Osteocyte (in vitro differentiated cells): ENCODE measurements around the gene FBXW4. TPM values are rescaled to one million over a fixed set of nuclear protein-coding genes. Genes with fewer than 3 reads are reported as not detected.
A peak's percentile ranks its signal among the peaks of the same experiment; 100 is the strongest.
"Not testable (repeated sequence)": the region's sequence is repeated elsewhere in the genome, so short reads cannot be mapped to it uniquely, and the experiment has no call there.

ENCODE experiments used
- DNase-seq: peaks from one replicate; pipeline ENCODE4 v3.0.0; 2021; ENCODE audit warnings: mixed read lengths; ENCODE audit not compliant: unreplicated experiment; ENCODE audit errors: extremely low spot score
- H3K27ac Mint-ChIP-seq: one replicate; pipeline ENCODE4 v1.8.0; 2021; ENCODE audit warnings: mild to moderate bottlenecking, mixed read lengths; ENCODE audit not compliant: unreplicated experiment
- H3K27me3 Mint-ChIP-seq: one replicate; pipeline ENCODE4 v1.8.0; 2021; ENCODE audit warnings: mixed read lengths; ENCODE audit not compliant: unreplicated experiment
- H3K36me3 Mint-ChIP-seq: one replicate; pipeline ENCODE4 v1.8.0; 2021; ENCODE audit warnings: mixed read lengths; ENCODE audit not compliant: unreplicated experiment
- H3K4me1 Mint-ChIP-seq: one replicate; pipeline ENCODE4 v1.8.0; 2021; ENCODE audit warnings: mixed read lengths; ENCODE audit not compliant: unreplicated experiment
- H3K4me3 Mint-ChIP-seq: one replicate; pipeline ENCODE4 v1.8.0; 2021; ENCODE audit warnings: mild to moderate bottlenecking, moderate library complexity, mixed read lengths; ENCODE audit not compliant: unreplicated experiment
- H3K9me3 Mint-ChIP-seq: one replicate; pipeline ENCODE4 v1.8.0; 2021; ENCODE audit warnings: mixed read lengths; ENCODE audit not compliant: unreplicated experiment
- total RNA-seq: library from RNA; stranded (reverse); gene quantifications from 2 replicates; pipeline ENCODE4 v1.2.1, GENCODE V29; 2021
- TF ChIP-seq, protein P1 (sequence below): fragments of 200-600 bp; sonication (generic); IDR thresholded peaks from 2 replicates; pipeline ENCODE4 v1.5.0; 2021; ENCODE audit warnings: antibody characterized with exemption, mild to moderate bottlenecking, moderate library complexity

The FBXW4 gene
- total RNA-seq, 1 donor from 2014 or later: 44.6 TPM

DNA sequence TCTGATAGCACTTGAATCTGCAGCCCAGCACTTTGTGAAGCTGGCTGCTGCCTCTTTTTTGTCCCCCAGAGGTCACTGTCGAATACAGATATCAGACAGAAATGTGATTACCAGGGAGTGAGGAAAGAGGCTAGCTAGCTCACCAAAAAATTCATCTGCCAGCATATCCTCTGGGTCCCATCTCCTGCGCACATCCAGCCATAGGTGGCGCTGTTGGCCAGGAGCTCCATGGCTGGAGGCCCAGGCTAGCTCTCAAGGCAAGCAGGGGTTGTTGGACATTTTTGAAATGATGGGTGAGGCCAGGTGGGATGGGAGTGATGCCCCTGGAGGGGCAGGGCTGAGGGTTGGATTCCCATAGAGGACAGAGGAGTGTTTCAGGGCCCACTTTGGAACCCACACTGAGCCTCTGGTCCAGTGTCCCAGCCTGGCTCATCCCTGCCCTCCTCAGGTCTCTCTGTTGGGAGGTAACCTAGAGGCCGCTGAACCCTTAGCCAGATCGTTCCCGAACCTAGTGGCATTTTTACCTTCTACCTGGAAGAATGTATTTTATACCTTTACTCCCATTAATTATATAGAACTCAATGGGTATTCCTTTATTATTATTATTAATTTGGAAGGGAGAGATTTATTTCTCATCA is 92.1 kb downstream of the FBXW4 start:
- Mint-ChIP-seq H3K27me3 (no peaks in the 10 kb centered on the region), H3K4me3 (no peak overlapping the region), H3K9me3 (no peaks in the 10 kb centered on the region), H3K4me1 (no peaks in the 10 kb centered on the region), H3K36me3 (peaks cover 7% of the 10 kb centered on the region), H3K27ac (no peak overlapping the region)
- TF ChIP-seq, protein P1, sequence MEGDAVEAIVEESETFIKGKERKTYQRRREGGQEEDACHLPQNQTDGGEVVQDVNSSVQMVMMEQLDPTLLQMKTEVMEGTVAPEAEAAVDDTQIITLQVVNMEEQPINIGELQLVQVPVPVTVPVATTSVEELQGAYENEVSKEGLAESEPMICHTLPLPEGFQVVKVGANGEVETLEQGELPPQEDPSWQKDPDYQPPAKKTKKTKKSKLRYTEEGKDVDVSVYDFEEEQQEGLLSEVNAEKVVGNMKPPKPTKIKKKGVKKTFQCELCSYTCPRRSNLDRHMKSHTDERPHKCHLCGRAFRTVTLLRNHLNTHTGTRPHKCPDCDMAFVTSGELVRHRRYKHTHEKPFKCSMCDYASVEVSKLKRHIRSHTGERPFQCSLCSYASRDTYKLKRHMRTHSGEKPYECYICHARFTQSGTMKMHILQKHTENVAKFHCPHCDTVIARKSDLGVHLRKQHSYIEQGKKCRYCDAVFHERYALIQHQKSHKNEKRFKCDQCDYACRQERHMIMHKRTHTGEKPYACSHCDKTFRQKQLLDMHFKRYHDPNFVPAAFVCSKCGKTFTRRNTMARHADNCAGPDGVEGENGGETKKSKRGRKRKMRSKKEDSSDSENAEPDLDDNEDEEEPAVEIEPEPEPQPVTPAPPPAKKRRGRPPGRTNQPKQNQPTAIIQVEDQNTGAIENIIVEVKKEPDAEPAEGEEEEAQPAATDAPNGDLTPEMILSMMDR: peak; percentile 91
- DNase-seq: peak; percentile 89

DNA sequence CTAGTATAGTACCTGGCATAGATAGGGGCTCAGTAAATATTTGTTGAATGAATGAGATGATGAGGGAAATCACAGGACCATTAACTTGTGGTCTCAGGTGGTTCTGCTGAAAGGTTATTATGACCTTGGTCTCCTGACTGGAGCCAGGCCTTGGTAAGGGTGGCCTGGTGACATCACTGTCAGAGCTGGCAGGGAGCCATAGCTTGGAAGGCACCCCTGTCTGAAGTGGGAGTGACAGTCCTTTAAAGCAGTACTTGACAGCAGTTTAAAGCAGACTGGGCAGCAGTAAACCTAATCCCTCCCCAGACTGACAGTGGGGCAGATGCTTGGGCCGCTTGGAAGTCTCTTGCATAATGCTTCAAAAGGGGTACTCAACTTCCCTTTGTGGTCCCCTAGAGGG is 93.4 kb downstream of the FBXW4 start:
- H3K27me3 Mint-ChIP-seq: no peaks in the 10 kb centered on the region
- no peaks in the 10 kb centered on the region for H3K9me3 Mint-ChIP-seq
- no peak overlapping the region for H3K4me3 Mint-ChIP-seq
- TF ChIP-seq, protein P1: no peak
- no peak for DNase-seq
- H3K27ac Mint-ChIP-seq: no peak overlapping the region
- H3K4me1 Mint-ChIP-seq: no peaks in the 10 kb centered on the region
- peaks cover 6% of the 10 kb centered on the region for H3K36me3 Mint-ChIP-seq

DNA sequence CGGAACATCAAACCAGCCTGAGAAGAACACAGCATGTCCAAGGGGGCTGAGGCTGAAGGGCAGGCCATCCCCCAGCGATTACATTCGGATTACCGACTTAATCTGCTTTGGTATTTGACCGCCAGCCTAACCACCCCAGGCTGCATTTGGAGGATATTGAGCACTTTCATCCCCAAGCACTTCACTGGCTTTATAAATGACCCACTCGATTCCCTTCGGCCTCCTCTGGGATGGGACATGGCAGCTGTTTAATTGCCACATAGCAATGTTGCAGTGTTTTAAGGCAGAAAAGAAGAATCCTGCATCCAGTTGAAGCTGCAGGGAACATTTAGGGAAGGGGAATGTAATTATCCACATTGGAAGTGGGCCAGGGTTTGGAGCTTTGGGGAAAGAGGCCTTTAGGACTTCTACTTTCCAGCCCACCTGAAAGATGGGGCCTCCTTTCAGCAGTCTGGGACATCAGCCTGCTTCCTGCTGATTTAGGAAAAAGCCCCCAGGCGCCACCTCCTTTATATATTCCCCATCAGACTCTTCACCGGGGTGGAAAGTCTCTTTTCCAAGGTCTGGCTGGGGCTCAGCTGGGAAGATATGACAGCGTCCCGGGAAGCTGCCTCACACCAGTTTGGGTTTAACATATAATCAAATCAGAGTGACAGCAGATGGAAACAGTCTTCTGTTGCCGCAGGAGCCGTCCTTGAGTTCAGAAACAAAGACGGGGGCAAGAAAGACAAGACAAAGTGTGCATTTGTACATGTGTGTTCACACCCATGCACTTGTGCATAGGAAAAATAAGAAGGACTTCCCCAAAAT is 97.7 kb downstream of the FBXW4 start:
- peaks cover 2% of the 10 kb centered on the region for H3K36me3 Mint-ChIP-seq
- no peaks in the 10 kb centered on the region for H3K9me3 Mint-ChIP-seq
- H3K27me3 Mint-ChIP-seq: no peaks in the 10 kb centered on the region
- H3K4me3 Mint-ChIP-seq: no peak overlapping the region
- H3K27ac Mint-ChIP-seq: no peak overlapping the region
- no peak for DNase-seq
- TF ChIP-seq, protein P1: no peak
- H3K4me1 Mint-ChIP-seq: no peaks in the 10 kb centered on the region

DNA sequence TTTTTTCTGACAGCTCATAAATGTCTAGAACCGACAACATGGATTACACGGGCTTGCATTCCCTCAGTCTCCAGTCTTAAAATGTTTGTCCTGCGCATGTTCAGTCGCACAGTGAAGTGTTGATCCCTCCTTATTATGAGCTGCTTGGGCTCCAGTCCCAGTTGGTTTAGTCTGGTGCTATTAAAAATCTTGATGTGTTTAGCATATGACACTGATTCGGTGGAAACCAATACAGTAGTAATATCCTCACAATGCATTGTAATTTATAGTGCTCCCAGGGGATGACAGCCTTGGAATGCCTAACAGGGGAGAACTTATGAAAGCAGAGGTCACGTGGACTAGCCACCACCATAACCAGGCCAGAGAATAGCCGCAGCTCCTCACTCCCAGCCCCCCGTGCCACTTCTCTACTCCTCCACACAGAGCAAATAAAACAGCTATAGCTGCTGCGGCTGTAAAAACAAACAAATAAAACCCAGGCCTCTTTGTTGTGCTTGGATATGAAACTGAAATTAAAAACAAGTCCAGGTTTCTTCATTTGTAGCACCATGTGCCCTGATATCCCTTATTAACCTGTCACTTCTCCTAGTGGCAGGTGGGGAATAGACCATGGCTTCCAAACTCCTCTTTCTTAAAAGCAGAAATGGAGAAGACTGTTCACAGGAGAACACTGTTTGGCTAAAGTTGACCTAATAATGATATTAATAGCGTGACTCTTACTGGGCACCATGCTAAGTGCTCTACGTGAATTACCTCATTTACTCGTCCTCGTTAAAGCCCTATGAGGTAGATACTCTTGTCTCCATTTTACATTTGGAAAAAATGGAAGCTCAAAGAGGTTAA is 99.2 kb downstream of the FBXW4 start:
- H3K4me3 Mint-ChIP-seq: no peak overlapping the region
- TF ChIP-seq, protein P1: no peak
- no peaks in the 10 kb centered on the region for H3K27me3 Mint-ChIP-seq
- peaks cover 2% of the 10 kb centered on the region for H3K36me3 Mint-ChIP-seq
- H3K9me3 Mint-ChIP-seq: no peaks in the 10 kb centered on the region
- no peak for DNase-seq
- H3K27ac Mint-ChIP-seq: no peak overlapping the region
- no peaks in the 10 kb centered on the region for H3K4me1 Mint-ChIP-seq

DNA sequence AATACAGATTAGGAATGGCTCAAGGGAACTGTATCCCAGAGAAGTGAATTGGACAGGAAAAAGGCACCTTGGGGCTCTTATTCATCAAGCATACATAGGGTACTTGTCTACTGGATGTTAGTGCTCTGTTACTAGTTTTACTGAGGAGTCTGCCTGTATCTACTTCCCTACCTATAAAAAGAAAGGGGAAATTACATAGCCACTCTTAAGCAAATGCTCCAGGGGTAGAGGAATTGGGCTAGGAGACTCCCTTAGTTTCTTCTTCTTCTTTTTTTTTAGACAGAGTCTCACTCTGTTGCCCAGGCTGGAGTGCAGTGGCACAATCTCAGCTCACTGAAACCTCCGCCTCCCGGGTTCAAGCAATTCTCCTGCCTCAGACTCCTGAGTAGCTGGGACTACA is 101.6 kb downstream of the FBXW4 start:
- H3K4me1 Mint-ChIP-seq, H3K36me3 Mint-ChIP-seq, H3K9me3 Mint-ChIP-seq, DNase-seq, H3K27me3 Mint-ChIP-seq, H3K4me3 Mint-ChIP-seq, H3K27ac Mint-ChIP-seq: not testable (repeated sequence)
